ENCODE data around the gene RAB5IF. TPM values are rescaled to one million over a fixed set of nuclear protein-coding genes. Genes with fewer than 3 reads are reported as not detected.

The RAB5IF gene
- total RNA-seq, 1 experiment from 2014 or later: 259 TPM

GRCh38 chr20:36642136-36642535 is 36.6 kb downstream of the RAB5IF start:
- Histone ChIP-seq H3K36me3 (no peaks in the 10 kb centered on the region), H3K4me3 (no peak overlapping the region), H3K27me3 (no peaks in the 10 kb centered on the region), H3K9me3 (no peaks in the 10 kb centered on the region)
- DNase-seq: no peak

- no peak for DNase-seq
- H3K4me3 ChIP-seq: no peak overlapping the region
- no peaks in the 10 kb centered on the region for H3K27me3 ChIP-seq
- H3K36me3 ChIP-seq: no peaks in the 10 kb centered on the region
- no peaks in the 10 kb centered on the region for H3K9me3 ChIP-seq
These were observed 38.6 kb downstream of the RAB5IF start for GRCh38 chr20:36644032-36644705.

- Histone ChIP-seq H3K36me3 (no peaks in the 10 kb centered on the region), H3K4me3 (no peak overlapping the region), H3K27me3 (no peaks in the 10 kb centered on the region), H3K9me3 (no peaks in the 10 kb centered on the region)
- DNase-seq: no peak
These were observed 39.1 kb downstream of the RAB5IF start for GRCh38 chr20:36644706-36645095.

DNA sequence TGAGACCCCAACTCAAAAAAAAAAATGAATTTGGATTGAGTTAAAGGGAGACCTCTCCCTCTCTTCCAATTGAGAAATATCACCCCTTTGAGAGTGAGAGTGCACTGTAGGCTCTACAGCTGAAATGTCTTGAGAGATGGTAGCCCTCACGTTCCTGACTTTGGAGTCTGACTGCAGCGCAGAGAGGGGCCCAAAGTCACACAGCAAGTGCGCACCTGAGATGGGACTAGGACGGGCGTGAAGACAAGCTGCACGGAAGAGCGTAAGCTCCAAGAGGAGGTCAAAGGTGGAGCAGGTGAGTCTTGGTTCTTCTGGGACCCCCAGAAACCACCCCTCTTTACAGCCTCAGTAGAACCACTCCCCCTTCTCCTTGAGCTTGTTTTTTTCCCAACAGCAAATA is 39.8 kb downstream of the RAB5IF start:
- no peaks in the 10 kb centered on the region for H3K27me3 ChIP-seq
- H3K36me3 ChIP-seq: no peaks in the 10 kb centered on the region
- no peak overlapping the region for H3K4me3 ChIP-seq
- no peak for DNase-seq
- no peaks in the 10 kb centered on the region for H3K9me3 ChIP-seq

DNA sequence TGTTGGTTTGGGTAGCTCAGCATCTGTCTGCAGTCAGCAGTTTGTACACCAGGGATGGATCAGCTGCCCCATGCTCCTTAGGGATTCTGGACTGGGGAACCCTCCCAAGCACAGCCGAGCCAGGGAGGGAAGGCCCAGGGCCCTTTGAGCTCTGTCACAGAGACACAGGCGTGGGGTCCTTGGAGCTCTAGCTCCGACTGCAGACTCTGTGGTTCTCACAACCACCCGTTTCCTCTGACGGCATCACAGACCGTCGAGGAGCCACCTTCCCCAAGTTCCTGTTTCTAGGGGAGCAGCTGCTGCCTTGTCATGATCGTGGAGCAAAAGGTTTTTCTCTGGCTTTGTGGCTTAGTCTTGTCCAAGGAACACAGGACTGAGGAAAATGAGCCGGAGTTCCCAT is 40.4 kb downstream of the RAB5IF start, which contains the start of gene SLA2:
TSS of gene SLA2 (minus strand) at position 199 of the 400 bp plus-strand sequence. CDS start 4,861 bp downstream, outside the sequence.
- H3K9me3 ChIP-seq: no peaks in the 10 kb centered on the region
- H3K4me3 ChIP-seq: no peak within 1 kb of the TSS
- H3K27me3 ChIP-seq: no peaks in the 10 kb centered on the region
- no peak for DNase-seq
- no peaks in the 10 kb centered on the region for H3K36me3 ChIP-seq

DNA sequence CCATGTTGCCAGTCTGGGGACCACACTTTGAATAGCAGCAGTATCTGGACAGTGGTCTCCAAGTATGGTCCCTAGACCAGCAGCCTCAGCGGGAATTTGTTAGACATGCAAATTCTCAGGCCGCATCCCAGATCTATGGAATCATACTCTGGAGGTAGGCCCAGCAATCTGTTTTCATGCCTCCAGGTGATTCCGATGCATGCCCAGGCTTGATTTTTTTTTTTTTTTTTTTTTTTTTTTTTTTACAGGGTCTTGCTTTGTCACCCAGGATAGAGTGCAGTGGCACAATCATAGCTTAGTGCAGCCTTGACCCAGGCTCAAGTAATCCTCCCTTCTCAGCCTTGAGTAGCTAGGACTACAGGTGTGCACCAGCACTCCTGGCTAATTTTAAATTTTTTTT is 41.1 kb downstream of the RAB5IF start:
- Histone ChIP-seq H3K9me3 (no peaks in the 10 kb centered on the region), H3K36me3 (no peaks in the 10 kb centered on the region), H3K4me3 (no peak overlapping the region), H3K27me3 (no peaks in the 10 kb centered on the region)
- DNase-seq: no peak

GRCh38 chr20:36647196-36648121 is 41.9 kb downstream of the RAB5IF start:
- Histone ChIP-seq H3K9me3 (no peaks in the 10 kb centered on the region), H3K4me3 (no peak overlapping the region), H3K27me3 (no peaks in the 10 kb centered on the region), H3K36me3 (no peaks in the 10 kb centered on the region; the same call in 1 of the 2 replicates)
- DNase-seq: no peak

GRCh38 chr20:36653456-36653855 is 47.9 kb downstream of the RAB5IF start:
- DNase-seq: no peak
- no peak overlapping the region for H3K4me3 ChIP-seq

DNA sequence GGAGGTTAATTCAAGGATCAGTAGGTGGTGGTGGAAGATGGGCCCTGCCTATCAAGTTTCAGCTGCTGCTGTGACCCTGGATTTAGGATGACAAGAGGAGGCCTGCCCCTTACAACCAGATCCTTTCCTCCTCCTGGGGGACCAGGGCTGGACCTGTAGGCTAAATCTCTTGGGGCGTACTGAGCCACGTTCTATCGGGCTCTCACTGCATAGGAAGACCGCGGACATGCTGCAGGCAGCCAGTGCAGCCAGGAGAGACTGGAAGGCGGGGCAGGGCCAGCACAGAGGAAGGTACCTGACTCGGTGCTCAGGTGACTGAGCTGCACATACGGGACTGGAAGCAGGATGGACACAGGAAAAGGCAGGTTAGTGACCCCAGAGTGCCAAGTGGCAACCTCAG is 48.9 kb downstream of the RAB5IF start:
- no peak for DNase-seq
- no peaks in the 10 kb centered on the region for H3K27me3 ChIP-seq
- no peaks in the 10 kb centered on the region for H3K9me3 ChIP-seq

More at GRCh38 chr20:36653456-36653855, 47.9 kb downstream of the RAB5IF start:
- no peaks in the 10 kb centered on the region for H3K27me3 ChIP-seq
- H3K9me3 ChIP-seq: no peaks in the 10 kb centered on the region
- H3K36me3 ChIP-seq: peaks cover 4% of the 10 kb centered on the region; the same call in 1 of the 2 replicates

GRCh38 chr20:36655004-36655403 is 49.4 kb downstream of the RAB5IF start:
- no peaks in the 10 kb centered on the region for H3K9me3 ChIP-seq
- peaks cover 4% of the 10 kb centered on the region; the same call in 1 of the 2 replicates for H3K36me3 ChIP-seq
- DNase-seq: no peak
- H3K27me3 ChIP-seq: no peaks in the 10 kb centered on the region
- H3K4me3 ChIP-seq: no peak overlapping the region

More for the DNA sequence above, 48.9 kb downstream of the RAB5IF start:
- H3K4me3 ChIP-seq: no peak overlapping the region
- peaks cover 4% of the 10 kb centered on the region; the same call in 1 of the 2 replicates for H3K36me3 ChIP-seq

DNA sequence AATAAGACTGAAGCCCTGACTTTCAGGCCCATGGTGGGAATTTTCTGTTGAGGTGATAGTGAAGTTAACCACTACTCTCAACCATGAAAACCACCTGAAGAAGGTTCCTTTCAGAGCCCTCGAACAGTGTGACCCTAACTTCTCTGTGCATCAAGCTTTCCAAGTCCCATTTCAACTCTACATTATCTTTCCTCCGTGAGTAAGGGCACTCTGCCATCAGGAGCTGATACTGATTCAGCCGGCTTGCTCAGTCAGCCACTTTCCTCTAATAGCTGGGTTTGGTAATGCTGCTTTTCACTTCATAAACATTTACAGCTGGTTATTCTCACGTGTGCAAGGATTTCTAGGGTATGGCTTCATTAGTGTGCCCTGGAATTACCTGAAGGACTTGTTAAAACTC is 51.2 kb downstream of the RAB5IF start:
- DNase-seq: no peak
- no peak overlapping the region for H3K4me3 ChIP-seq
- no peaks in the 10 kb centered on the region for H3K9me3 ChIP-seq
- peaks cover 8% of the 10 kb centered on the region; the same call in 1 of the 2 replicates for H3K36me3 ChIP-seq
- no peaks in the 10 kb centered on the region for H3K27me3 ChIP-seq

DNA sequence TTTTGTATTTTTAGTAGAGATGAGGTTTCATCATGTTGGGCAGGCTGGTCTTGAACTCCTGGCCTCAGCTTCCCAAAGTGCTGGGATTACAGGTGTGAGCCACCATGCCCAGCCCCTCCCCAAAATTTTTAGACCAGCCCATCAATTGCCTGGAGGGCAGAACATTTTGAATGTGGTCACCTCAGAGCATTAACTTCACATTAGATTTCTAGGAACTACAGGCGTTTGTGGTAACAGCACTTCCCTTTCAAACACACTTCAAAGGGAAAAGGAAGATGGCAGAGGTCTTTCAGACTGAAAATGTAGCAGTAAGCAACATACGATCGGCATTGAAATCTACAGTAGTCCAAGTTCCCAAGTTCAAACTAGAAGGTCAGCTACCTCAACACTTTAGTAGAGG is 52.7 kb downstream of the RAB5IF start:
- Histone ChIP-seq H3K4me3 (no peak overlapping the region), H3K36me3 (peaks cover 4% of the 10 kb centered on the region; the same call in 1 of the 2 replicates), H3K27me3 (no peaks in the 10 kb centered on the region), H3K9me3 (no peaks in the 10 kb centered on the region)
- DNase-seq: no peak

Other genes starting within 250 kb of the RAB5IF start
- 1.3 TPM in 1 of 2 replicates, not detected in the other for gene MYL9, start 64.3 kb upstream of the RAB5IF start, total RNA-seq (2014; rRNA removed; shearing (Covaris generic); ENCODE audit: low replicate concordance)
- 16.3 and 18.5 TPM in 2 replicates for gene TGIF2, start 32.2 kb upstream of the RAB5IF start, total RNA-seq (2014; rRNA removed; shearing (Covaris generic); ENCODE audit: low replicate concordance)
- gene SLA2, start 40.4 kb downstream of the RAB5IF start, total RNA-seq (2014; rRNA removed; shearing (Covaris generic); ENCODE audit: low replicate concordance): not detected in 2 replicates
- gene NDRG3, start 140.3 kb downstream of the RAB5IF start, total RNA-seq (2014; rRNA removed; shearing (Covaris generic); ENCODE audit: low replicate concordance): 56.3 and 59.5 TPM in 2 replicates
- 36.0 and 52.2 TPM in 2 replicates for gene DSN1, start 168.0 kb downstream of the RAB5IF start, total RNA-seq (2014; rRNA removed; shearing (Covaris generic); ENCODE audit: low replicate concordance)